DOHH2 (cell line): ENCODE results near the gene ALOX5.

Experiments used
- CTCF ChIP-seq: fragments of 200-600 bp; sonication (generic); IDR thresholded peaks from one replicate; pipeline ENCODE4 v1.5.1; 2014; ENCODE audit warnings: antibody characterized with exemption, mild to moderate bottlenecking, low read depth, low read length; ENCODE audit not compliant: poor library complexity, severe bottlenecking
- EZH2phosphoT487 ChIP-seq: fragments of 200-600 bp; sonication (generic); IDR thresholded peaks from 2 replicates; pipeline ENCODE4 v1.6.1; 2017; ENCODE audit warnings: borderline replicate concordance, mild to moderate bottlenecking, antibody characterized with exemption, low read length, moderate library complexity, mixed read lengths

GRCh38 chr10:45432700-45433472 lies 58.9 kb downstream of the ALOX5 start:
- TF ChIP-seq CTCF (no peak), EZH2phosphoT487 (no peak)
